HG03432 (cell line): ENCODE data around the gene RBBP8.

Source experiments
- ATAC-seq: cut with Tn5 transposase; IDR thresholded peaks from one replicate; pipeline ENCODE4 v1.9.1; 2021; ENCODE audit warnings: mild to moderate bottlenecking, moderate library complexity; ENCODE audit not compliant: unreplicated experiment

RBBP8 gene

GRCh38 chr18:23059541-23060465 lies 126.7 kb downstream of the RBBP8 start:
- ATAC-seq: no peak

- no peak for ATAC-seq
Observed at GRCh38 chr18:23062011-23062410, 128.9 kb downstream of the RBBP8 start.

GRCh38 chr18:23063502-23063901 lies 130.4 kb downstream of the RBBP8 start:
- ATAC-seq: no peak

GRCh38 chr18:23065234-23065806 lies 132.2 kb downstream of the RBBP8 start:
- ATAC-seq: no peak

GRCh38 chr18:23066060-23066459 lies 132.9 kb downstream of the RBBP8 start:
- ATAC-seq: no peak

GRCh38 chr18:23066504-23067039 lies 133.4 kb downstream of the RBBP8 start:
- no peak for ATAC-seq

GRCh38 chr18:23067236-23067635 lies 134.1 kb downstream of the RBBP8 start:
- ATAC-seq: no peak

GRCh38 chr18:23068011-23068410 lies 134.9 kb downstream of the RBBP8 start:
- ATAC-seq: no peak

GRCh38 chr18:23068570-23069310 lies 135.6 kb downstream of the RBBP8 start:
- no peak for ATAC-seq

GRCh38 chr18:23069481-23069880 lies 136.4 kb downstream of the RBBP8 start:
- ATAC-seq: no peak

GRCh38 chr18:23069898-23070297 lies 136.8 kb downstream of the RBBP8 start:
- ATAC-seq: no peak

- ATAC-seq: peak; percentile 99
Observed at GRCh38 chr18:23071285-23071684, 138.2 kb downstream of the RBBP8 start.

GRCh38 chr18:23072079-23072478 lies 139.0 kb downstream of the RBBP8 start:
- ATAC-seq: no peak

- no peak for ATAC-seq
Observed at GRCh38 chr18:23073996-23074606, 141.0 kb downstream of the RBBP8 start.
